Esophagus muscularis mucosa (tissue), 4 donors: ENCODE data around the gene ICOSLG. TPM values are rescaled to one million over a fixed set of nuclear protein-coding genes. Genes with fewer than 3 reads are reported as not detected.

ENCODE experiments used
- DNase-seq: peaks from one replicate; pipeline ENCODE4 v3.0.0-alpha.2; 2017; ENCODE audit errors: extremely low spot score
- H3K27ac ChIP-seq, 4 donors: fragments of 200-600 bp; sonication (generic); replicated peaks in 1 of 4; 1 replicate in 3 of 4; 2 replicates in 1 of 4; pipeline ENCODE4 v1.5.1; 2016 to 2019; ENCODE audit warnings: mild to moderate bottlenecking in 1 of 4
- H3K27me3 ChIP-seq, 4 donors: fragments of 200-600 bp; sonication (generic); one replicate each; pipeline versions ENCODE4 v1.5.1 to v1.6.0; 2016 to 2019
- H3K36me3 ChIP-seq, 4 donors: fragments of 200-600 bp; sonication (generic); one replicate each; pipeline ENCODE4 v1.5.1; 2016 to 2019
- H3K4me1 ChIP-seq, 4 donors: fragments of 200-600 bp; sonication (generic); one replicate each; pipeline ENCODE4 v1.5.1; 2016 to 2019
- H3K4me3 ChIP-seq, 4 donors: fragments of 200-600 bp; sonication (generic); 1 replicate in 2 of 4; 2 replicates in 2 of 4; pipeline ENCODE4 v1.5.1; 2016 to 2019; ENCODE audit warnings: mild to moderate bottlenecking in 4 of 4, moderate library complexity in 1 of 4
- H3K9me3 ChIP-seq, 4 donors: fragments of 200-600 bp; sonication (generic); 1 replicate in 3 of 4; 2 replicates in 1 of 4; pipeline ENCODE4 v1.5.1; 2016 to 2019
- CTCF ChIP-seq, 3 experiments: fragments of 200-600 bp in 2 of 3; fragments of 450-650 bp in 1 of 3; sonication (generic) in 2 of 3; IDR thresholded peaks; one replicate each; pipeline ENCODE4 v1.5.1; 2017 to 2019; ENCODE audit warnings: antibody characterized with exemption in 3 of 3, mild to moderate bottlenecking in 2 of 3, moderate library complexity in 1 of 3
- EP300 ChIP-seq: sonication (generic); formaldehyde crosslinking; IDR thresholded peaks from one replicate; pipeline ENCODE4 v1.6.1; 2017; ENCODE audit warnings: antibody characterized with exemption
- POLR2A ChIP-seq: fragments of 450-650 bp; IDR thresholded peaks from one replicate; pipeline ENCODE4 v1.6.1; 2017; ENCODE audit warnings: antibody characterized with exemption, moderate library complexity, mild to moderate bottlenecking, low read depth
- POLR2AphosphoS5 ChIP-seq, 2 donors: sonication (generic); formaldehyde crosslinking; IDR thresholded peaks; one replicate each; pipeline ENCODE4 v1.6.1; 2017; ENCODE audit warnings: antibody characterized with exemption in 2 of 2
- WGBS: methylation state at CpG from one replicate; pipeline ENCODE4 v1.1.5; 2018; 5-methylcytosine and 5-hydroxymethylcytosine counted together
- intact Hi-C: fragments of 100-400 bp; cut with DNase I; formaldehyde crosslinking; loops from one replicate; pipeline ENCODE4 v1.15.1; 2023
- total RNA-seq, 4 donors: library from RNA; depleted of rRNA; stranded (reverse); fragments of >200 nt; gene quantifications; one replicate each; pipeline versions ENCODE4 v1.1.0 to v1.2.1, GENCODE V29; 2016

ICOSLG gene
- total RNA-seq, 4 donors from 2014 or later: 0.42 to 1.7 (median 0.95) TPM

GRCh38 chr21:44269090-44269489, 28.3 kb upstream of the ICOSLG start:
- intact Hi-C loops: no loop called here
- TF ChIP-seq CTCF (IDR thresholded peaks at IDR 0.05) (no peak), POLR2A (no peak), POLR2AphosphoS5 (IDR thresholded peaks at IDR 0.05) (no peak), EP300 (no peak)
- DNase-seq: no peak
- Histone ChIP-seq H3K9me3 (no peaks in the 10 kb centered on the region), H3K4me1 (no peaks in the 10 kb centered on the region), H3K4me3 (no peak overlapping the region), H3K27ac (no peak overlapping the region), H3K27me3 (peaks cover 0 to 29% (median 0%) of the 10 kb centered on the region in 4 donors), H3K36me3 (no peaks in the 10 kb centered on the region)
- WGBS: 88% methylated on average over 8 of the region's 8 CpGs

GRCh38 chr21:44267655-44268142, 27.0 kb upstream of the ICOSLG start:
- peaks cover 0 to 24% (median 0%) of the 10 kb centered on the region in 4 donors for H3K27me3 ChIP-seq
- DNase-seq: no peak
- H3K4me1 ChIP-seq: no peaks in the 10 kb centered on the region
- no peak overlapping the region for H3K27ac ChIP-seq
- no peak overlapping the region for H3K4me3 ChIP-seq
- H3K36me3 ChIP-seq: no peaks in the 10 kb centered on the region
- H3K9me3 ChIP-seq: no peaks in the 10 kb centered on the region
- intact Hi-C loops: no loop called here
- WGBS: 74% methylated on average over 19 of the region's 19 CpGs
- TF ChIP-seq EP300: no peak
- TF ChIP-seq CTCF (IDR thresholded peaks at IDR 0.05): peak in 1 of 3 experiments; percentile 19

DNA sequence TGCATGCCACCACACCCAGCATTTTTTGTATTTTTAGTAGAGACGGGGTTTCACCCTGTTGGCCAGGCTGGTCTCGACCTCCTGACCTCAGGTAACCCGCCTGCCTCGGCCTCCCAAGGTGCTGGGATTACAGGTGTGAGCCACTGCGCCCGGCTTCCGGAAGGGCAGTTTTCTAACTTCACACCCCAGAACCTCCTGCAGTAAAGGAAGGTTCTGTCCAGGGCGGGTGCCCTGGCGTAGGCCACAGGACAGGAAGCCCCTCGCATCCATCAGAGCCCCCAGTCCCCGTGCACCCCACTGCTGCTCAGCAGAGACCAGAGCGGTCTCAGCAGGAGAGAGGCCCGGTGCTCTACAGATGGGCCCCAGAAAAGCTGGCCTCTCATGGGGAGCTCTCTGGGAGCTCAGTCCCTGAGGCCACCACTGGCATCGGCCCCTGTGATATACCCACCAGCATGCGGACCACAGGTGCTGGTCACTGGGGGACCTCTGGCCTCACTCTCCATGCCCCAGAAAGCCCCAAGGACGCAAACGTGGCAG, 25.1 kb upstream of the ICOSLG start:
- TF ChIP-seq POLR2AphosphoS5 (IDR thresholded peaks at IDR 0.05) (no peak), CTCF (IDR thresholded peaks at IDR 0.05) (no peak), POLR2A (no peak), EP300 (no peak)
- no peak overlapping the region for H3K27ac ChIP-seq
- 98% methylated on average over 10 of the region's 17 CpGs for WGBS
- H3K36me3 ChIP-seq: no peaks in the 10 kb centered on the region
- intact Hi-C loops: no loop called here
- no peak for DNase-seq
- no peak overlapping the region for H3K4me3 ChIP-seq
- peaks cover 0 to 29% (median 0%) of the 10 kb centered on the region in 4 donors for H3K27me3 ChIP-seq
- H3K4me1 ChIP-seq: no peaks in the 10 kb centered on the region
- no peaks in the 10 kb centered on the region for H3K9me3 ChIP-seq

- DNase-seq: no peak
- TF ChIP-seq CTCF (IDR thresholded peaks at IDR 0.05): no peak
- no peak for TF ChIP-seq POLR2AphosphoS5 (IDR thresholded peaks at IDR 0.05)
- no peak for TF ChIP-seq POLR2A
- TF ChIP-seq EP300: no peak
- no peaks in the 10 kb centered on the region for H3K4me1 ChIP-seq
- no peak overlapping the region for H3K27ac ChIP-seq
- no peak overlapping the region for H3K4me3 ChIP-seq
- intact Hi-C loops: no loop called here
- H3K27me3 ChIP-seq: peaks cover 0 to 29% (median 0%) of the 10 kb centered on the region in 4 donors
- peaks cover 0 to 9% (median 5%) of the 10 kb centered on the region in 4 donors for H3K9me3 ChIP-seq
- no peaks in the 10 kb centered on the region for H3K36me3 ChIP-seq
- 88% methylated on average over 4 of the region's 4 CpGs for WGBS
These were observed 23.0 kb upstream of the ICOSLG start for GRCh38 chr21:44263768-44264167.
